Caco-2 (cell line): ENCODE data around the gene TUBGCP6. TPM values are rescaled to one million over a fixed set of nuclear protein-coding genes. Genes with fewer than 3 reads are reported as not detected.

Source experiments
- BruUV-seq: library from RNA; stranded (reverse); fragments of 400-500 nt; replicated peaks from 2 replicates; lab custom pipeline; 2021; lab: Mats Ljungman, UMichigan
- CTCF ChIA-PET: fragments of 300-600 bp; sonication (Branson Sonifier 250); formaldehyde crosslinking; loops from one replicate; lab custom pipeline; 2022; ENCODE audit warnings: antibody characterized with exemption; lab: Charles Lee
- POLR2A ChIA-PET: fragments of 300-600 bp; sonication (Branson Sonifier 250); formaldehyde crosslinking; loops from one replicate; lab custom pipeline; 2022; ENCODE audit warnings: antibody characterized with exemption; lab: Charles Lee
- DNase-seq, 2 experiments: peaks; one replicate each; pipeline versions ENCODE4 v3.0.0 to v3.0.0-alpha.2; 2020 to 2022
- H3K27me3 ChIP-seq: replicated peaks from 2 replicates; pipeline ENCODE4 v1.6.0; 2011; ENCODE audit warnings: low read length; ENCODE audit not compliant: control insufficient read depth, insufficient read depth
- H3K36me3 ChIP-seq: 2 replicates; pipeline ENCODE4 v1.5.1; 2011; ENCODE audit warnings: low read length; ENCODE audit not compliant: control insufficient read depth, insufficient read depth
- H3K4me1 ChIP-seq: fragments of 250-450 bp; sonication (Bioruptor Pico); 2 replicates; pipeline ENCODE4 v1.5.1; 2020; ENCODE audit warnings: mild to moderate bottlenecking
- H3K4me3 ChIP-seq: 2 replicates; pipeline ENCODE4 v1.5.1; 2011; ENCODE audit warnings: low read depth, mild to moderate bottlenecking, control low read depth, low read length
- H3K9me3 ChIP-seq: fragments of 250-450 bp; sonication (Bioruptor Pico); 2 replicates; pipeline ENCODE4 v1.5.1; 2020; ENCODE audit warnings: mild to moderate bottlenecking, moderate library complexity
- H3K27ac Mint-ChIP-seq: one replicate; pipeline ENCODE4 v1.8.0; 2022; ENCODE audit warnings: mixed read lengths; ENCODE audit not compliant: unreplicated experiment
- H3K27me3 Mint-ChIP-seq: one replicate; pipeline ENCODE4 v1.8.0; 2022; ENCODE audit warnings: mixed read lengths; ENCODE audit not compliant: insufficient read depth, unreplicated experiment
- H3K36me3 Mint-ChIP-seq: one replicate; pipeline ENCODE4 v1.8.0; 2022; ENCODE audit warnings: mild to moderate bottlenecking, mixed read lengths; ENCODE audit not compliant: insufficient read depth, unreplicated experiment
- H3K4me1 Mint-ChIP-seq: one replicate; pipeline ENCODE4 v1.8.0; 2022; ENCODE audit warnings: low read depth, mixed read lengths; ENCODE audit not compliant: unreplicated experiment
- H3K4me3 Mint-ChIP-seq: one replicate; pipeline ENCODE4 v1.8.0; 2022; ENCODE audit warnings: mild to moderate bottlenecking, moderate library complexity, mixed read lengths; ENCODE audit not compliant: unreplicated experiment
- H3K9me3 Mint-ChIP-seq: one replicate; pipeline ENCODE4 v1.8.0; 2022; ENCODE audit warnings: mixed read lengths; ENCODE audit not compliant: unreplicated experiment
- CTCF ChIP-seq, 2 experiments: fragments of 200-600 bp in 1 of 2; IDR thresholded peaks; 1 replicate in 1 of 2; 2 replicates in 1 of 2; pipeline versions ENCODE4 v1.5.1 to v1.8.0; 2011 to 2022; ENCODE audit warnings: antibody characterized with exemption in 1 of 2, control low read depth in 1 of 2, inconsistent platforms in 1 of 2, low read depth in 1 of 2, low read length in 1 of 2, mild to moderate bottlenecking in 1 of 2, moderate library complexity in 1 of 2; ENCODE audit not compliant: insufficient read depth in 1 of 2, severe bottlenecking in 1 of 2, unreplicated experiment in 1 of 2
- intact Hi-C: fragments of 100-400 bp; cut with micrococcal nuclease; formaldehyde crosslinking; loops from one replicate; pipeline ENCODE4 v1.10.0; 2022; ENCODE audit not compliant: unreplicated experiment
- total RNA-seq: library from RNA; stranded (reverse); gene quantifications from 2 replicates; pipeline ENCODE4 v1.2.3, GENCODE V29; 2022

Gene TUBGCP6
- total RNA-seq, 1 experiment from 2014 or later, result 29.3 TPM

DNA sequence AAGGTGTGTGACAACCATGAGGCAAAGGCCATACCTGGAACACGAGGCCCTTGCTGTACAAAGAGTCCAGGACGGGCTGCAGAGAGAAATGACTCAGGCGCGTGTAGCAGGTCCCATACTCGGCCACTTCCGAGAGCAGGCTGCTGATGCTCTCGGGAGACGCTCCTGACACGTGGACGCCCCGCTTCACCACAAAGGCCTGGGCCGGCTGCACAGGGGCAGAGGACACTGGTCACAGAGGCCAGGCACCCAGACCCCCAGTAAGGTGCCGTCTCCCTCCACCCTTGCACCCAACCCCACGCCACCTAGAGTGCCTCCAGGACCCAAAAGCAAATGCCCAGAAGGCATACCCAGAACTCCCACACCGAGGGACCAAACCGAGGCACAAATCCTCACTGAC, 15.5 kb downstream of the TUBGCP6 start:
- Mint-ChIP-seq H3K9me3 (no peaks in the 10 kb centered on the region), H3K27ac (no peak overlapping the region), H3K36me3 (peaks cover 17% of the 10 kb centered on the region), H3K27me3 (no peaks in the 10 kb centered on the region), H3K4me3 (no peak overlapping the region), H3K4me1 (no peaks in the 10 kb centered on the region)
- BruUV-seq, result no TSS peak
- Histone ChIP-seq H3K4me1 (no peaks in the 10 kb centered on the region), H3K4me3 (no peak overlapping the region), H3K36me3 (no peaks in the 10 kb centered on the region), H3K27me3 (no peaks in the 10 kb centered on the region), H3K9me3 (no peaks in the 10 kb centered on the region)
- CTCF ChIA-PET, result no interaction called here
- DNase-seq, result no peak
- POLR2A ChIA-PET, result no interaction called here
- intact Hi-C loops, result no loop called here
- TF ChIP-seq CTCF (IDR thresholded peaks at IDR 0.05; ENCODE audit: insufficient read depth in 1 of 2, low read depth in 1 of 2, low read length in 1 of 2, severe bottlenecking in 1 of 2, unreplicated experiment in 1 of 2), result no peak

GRCh38 chr22:50228366-50228765, 16.5 kb downstream of the TUBGCP6 start:
- Histone ChIP-seq H3K36me3 (no peaks in the 10 kb centered on the region), H3K9me3 (no peaks in the 10 kb centered on the region), H3K4me1 (no peaks in the 10 kb centered on the region), H3K4me3 (no peak overlapping the region), H3K27me3 (no peaks in the 10 kb centered on the region)
- no peak for DNase-seq
- CTCF ChIA-PET, result no interaction called here
- POLR2A ChIA-PET, result no interaction called here
- H3K27me3 Mint-ChIP-seq, result no peaks in the 10 kb centered on the region
- H3K4me3 Mint-ChIP-seq, result no peak overlapping the region
- no peak overlapping the region for H3K27ac Mint-ChIP-seq
- peaks cover 20% of the 10 kb centered on the region for H3K36me3 Mint-ChIP-seq
- BruUV-seq, result no TSS peak
- H3K4me1 Mint-ChIP-seq, result no peaks in the 10 kb centered on the region
- TF ChIP-seq CTCF (IDR thresholded peaks at IDR 0.05; ENCODE audit: insufficient read depth in 1 of 2, low read depth in 1 of 2, low read length in 1 of 2, severe bottlenecking in 1 of 2, unreplicated experiment in 1 of 2), result no peak
- intact Hi-C loops, result no loop called here
- no peaks in the 10 kb centered on the region for H3K9me3 Mint-ChIP-seq

DNA sequence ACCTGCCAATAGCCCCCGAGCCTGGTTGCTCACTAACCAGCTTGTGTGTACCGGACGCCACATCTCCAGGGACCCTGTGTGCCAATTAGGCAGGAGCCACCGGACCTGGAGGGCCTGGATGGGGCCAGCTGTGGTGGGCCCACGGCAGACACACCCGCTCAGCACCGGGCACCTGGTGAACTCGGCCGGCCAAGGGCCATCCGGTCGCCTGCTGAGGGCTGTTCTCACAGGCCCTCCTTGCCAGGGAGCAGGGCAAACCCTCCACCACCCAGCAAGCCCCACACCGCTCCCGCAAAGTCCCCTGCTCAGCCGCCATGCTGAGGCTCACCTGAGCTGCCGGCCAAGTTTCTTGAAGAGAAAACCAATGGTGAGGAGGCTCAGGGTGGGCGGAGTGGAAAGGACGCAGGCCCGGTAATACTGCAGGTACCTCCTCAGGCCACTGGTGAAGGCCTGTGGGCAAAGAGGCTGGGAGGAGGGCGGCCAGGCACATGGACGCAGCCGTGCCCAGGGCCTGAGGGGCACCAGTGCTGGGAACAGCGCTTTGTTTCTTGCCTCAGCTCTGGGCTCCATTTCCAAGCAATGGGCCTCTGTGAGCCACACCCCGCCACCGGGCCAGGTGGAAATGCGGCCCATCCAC, 17.1 kb downstream of the TUBGCP6 start:
- H3K27ac Mint-ChIP-seq, result no peak overlapping the region
- POLR2A ChIA-PET, result no interaction called here

More for the DNA sequence above, 17.1 kb downstream of the TUBGCP6 start:
- Mint-ChIP-seq H3K4me1 (no peaks in the 10 kb centered on the region), H3K36me3 (peaks cover 20% of the 10 kb centered on the region), H3K4me3 (no peak overlapping the region), H3K27me3 (no peaks in the 10 kb centered on the region), H3K9me3 (no peaks in the 10 kb centered on the region)
- no peaks in the 10 kb centered on the region for H3K27me3 ChIP-seq
- H3K4me1 ChIP-seq, result no peaks in the 10 kb centered on the region
- no TSS peak for BruUV-seq
- intact Hi-C loops, result no loop called here
- TF ChIP-seq CTCF (IDR thresholded peaks at IDR 0.05; ENCODE audit: insufficient read depth in 1 of 2, low read depth in 1 of 2, low read length in 1 of 2, severe bottlenecking in 1 of 2, unreplicated experiment in 1 of 2), result no peak
- CTCF ChIA-PET, result no interaction called here
- no peaks in the 10 kb centered on the region for H3K36me3 ChIP-seq
- no peak for DNase-seq
- H3K9me3 ChIP-seq, result no peaks in the 10 kb centered on the region
- H3K4me3 ChIP-seq, result no peak overlapping the region
